HS-5 (cell line): ENCODE measurements around the gene TJP3.

Experiments
- DNase-seq: peaks from one replicate; pipeline ENCODE4 v3.0.0-alpha.2; 2012; ENCODE audit warnings: low read depth

TJP3 gene

GRCh38 chr19:3784607-3785450, 76.6 kb downstream of the TJP3 start:
- peak; percentile 11 for DNase-seq

GRCh38 chr19:3785451-3785937, 77.3 kb downstream of the TJP3 start:
- peak; percentile 6 for DNase-seq

DNA sequence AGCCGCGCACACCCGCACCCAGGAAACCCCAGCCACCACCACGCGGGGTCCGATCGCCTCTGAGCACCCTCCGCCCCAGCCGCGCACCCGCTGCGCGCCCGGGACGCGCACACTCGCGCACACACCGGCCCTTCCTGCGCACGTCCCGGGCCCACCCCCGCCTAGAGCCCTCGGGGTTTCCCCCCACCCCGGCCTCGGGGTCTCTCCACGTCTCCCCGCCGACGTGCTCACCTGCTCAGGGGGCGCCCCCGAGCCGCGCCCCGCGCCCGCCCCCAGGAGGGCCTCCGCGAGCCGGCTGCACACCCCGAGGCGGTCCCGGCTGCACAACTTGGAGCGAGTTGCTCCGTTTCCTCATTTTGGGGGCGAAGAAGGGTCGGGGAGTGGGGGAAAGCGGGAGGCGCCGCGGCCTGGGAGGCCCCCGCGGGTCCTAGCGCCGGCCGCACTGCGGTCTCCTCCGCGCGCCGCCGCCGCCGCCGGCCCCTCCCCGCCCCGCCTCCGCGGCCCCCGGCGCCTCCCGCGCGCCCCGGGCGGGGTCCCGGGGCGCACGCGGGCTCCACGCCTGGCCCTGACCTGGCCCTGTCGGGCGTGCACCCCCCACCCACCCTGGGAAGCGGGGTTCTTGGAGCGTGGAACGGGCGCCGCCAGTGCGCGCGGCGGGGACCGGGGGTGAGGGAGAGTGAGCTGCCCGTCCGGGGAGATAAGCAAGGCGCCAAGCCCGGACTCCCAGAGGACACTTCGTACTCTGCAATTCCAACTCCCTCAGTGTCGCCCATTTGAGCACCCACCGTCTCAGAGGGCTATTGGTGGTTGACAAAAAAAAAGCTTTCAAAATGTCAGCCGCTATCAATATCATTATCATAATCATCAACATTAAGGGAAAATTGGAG, 78.0 kb downstream of the TJP3 start, which contains the start of gene MATK:
TSS of gene MATK (minus strand) at position 444 of the 887 bp plus-strand sequence. CDS start 1,246 bp downstream, outside the sequence.
- DNase-seq, result no peak

GRCh38 chr19:3788996-3789778, 81.0 kb downstream of the TJP3 start:
- no peak for DNase-seq

GRCh38 chr19:3790209-3790734, 82.1 kb downstream of the TJP3 start:
- DNase-seq, result no peak

DNA sequence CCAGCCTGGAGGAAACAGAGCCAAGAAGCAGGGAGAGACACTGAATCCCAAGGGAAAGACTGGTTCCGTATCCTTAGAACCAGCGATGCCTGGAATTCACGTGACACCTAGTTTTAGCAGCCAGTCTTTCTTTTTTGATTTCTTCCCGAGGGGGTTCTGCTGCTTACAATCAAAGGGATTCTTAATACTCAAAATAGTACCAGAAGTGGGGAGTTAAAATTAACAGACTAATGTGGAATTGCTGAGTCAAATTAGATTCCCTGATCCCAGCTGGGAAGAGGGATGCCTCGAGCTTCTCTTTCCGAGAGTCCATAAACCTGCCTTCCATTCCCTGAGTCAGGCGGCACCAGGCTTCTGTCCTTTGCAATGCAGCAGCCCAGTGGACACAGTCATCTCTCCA, 82.8 kb downstream of the TJP3 start:
- DNase-seq, result no peak

DNA sequence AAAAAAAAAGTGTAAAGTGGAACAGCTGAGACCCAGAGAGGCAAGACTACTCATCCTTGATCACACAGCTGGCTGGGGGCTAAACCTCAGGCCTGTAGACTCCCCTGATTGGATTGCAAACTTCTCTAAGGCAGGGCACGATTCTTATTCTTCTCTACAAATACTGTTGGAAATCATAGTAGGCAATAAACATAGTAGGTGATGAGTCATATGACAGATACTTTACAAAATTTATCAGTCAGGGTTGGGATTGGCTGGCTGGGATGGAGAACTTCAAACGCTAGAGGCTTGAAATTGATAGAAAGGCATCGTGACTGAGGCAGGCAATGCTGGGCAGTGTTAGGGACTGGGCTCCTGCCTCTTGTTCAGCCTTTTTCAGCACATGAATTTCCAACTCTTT, 83.9 kb downstream of the TJP3 start:
- DNase-seq, result no peak

- DNase-seq, result no peak
These were observed 85.6 kb downstream of the TJP3 start for GRCh38 chr19:3793799-3794198.

- DNase-seq, result no peak
These were observed 88.2 kb downstream of the TJP3 start for GRCh38 chr19:3796358-3796757.

DNA sequence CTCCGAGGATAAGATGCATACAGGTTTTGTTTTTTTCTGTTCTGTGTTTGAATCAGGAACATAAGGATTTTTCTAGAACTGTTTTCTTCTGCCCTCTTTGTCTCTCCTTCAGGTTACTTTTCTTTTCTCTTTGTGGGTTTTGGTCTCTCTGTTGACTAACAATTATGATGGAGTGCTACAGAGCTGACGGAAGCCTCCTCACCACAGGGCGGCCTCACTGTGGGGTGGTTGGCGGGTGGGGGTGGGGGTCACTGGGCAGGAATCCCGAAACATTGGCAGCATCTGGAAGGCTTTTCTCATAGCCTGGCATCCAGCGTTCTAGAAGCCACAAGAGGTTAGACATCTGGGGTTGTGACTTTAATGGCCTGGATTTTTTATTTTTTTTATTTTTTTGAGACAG, 90.0 kb downstream of the TJP3 start:
- DNase-seq, result no peak
